Nephron (organoid): ENCODE measurements around the gene DMRTC2.
A peak's percentile ranks its signal among the peaks of the same experiment; 100 is the strongest.

Experiments
- H3K27ac Mint-ChIP-seq, 3 experiments: 2 replicates each; pipeline ENCODE4 v1.8.0; 2020; ENCODE audit warnings: mixed read lengths in 3 of 3, mild to moderate bottlenecking in 2 of 3, moderate library complexity in 1 of 3
- H3K27me3 Mint-ChIP-seq: 2 replicates; pipeline ENCODE4 v1.8.0; 2021; ENCODE audit warnings: low read depth, mild to moderate bottlenecking, moderate library complexity, mixed read lengths
- H3K36me3 Mint-ChIP-seq: 2 replicates; pipeline ENCODE4 v1.8.0; 2020; ENCODE audit warnings: low read depth, mixed read lengths
- H3K4me1 Mint-ChIP-seq: 2 replicates; pipeline ENCODE4 v1.8.0; 2020; ENCODE audit warnings: mixed read lengths
- H3K4me3 Mint-ChIP-seq, 3 experiments: 2 replicates each; pipeline ENCODE4 v1.8.0; 2020; ENCODE audit warnings: mild to moderate bottlenecking in 3 of 3, mixed read lengths in 3 of 3, moderate library complexity in 2 of 3
- H3K9me3 Mint-ChIP-seq: 2 replicates; pipeline ENCODE4 v1.8.0; 2020; ENCODE audit warnings: mixed read lengths
- TF ChIP-seq, protein P1 (sequence below), 3 experiments: fragments of 200-600 bp; sonication (generic); IDR thresholded peaks; one replicate each; pipeline ENCODE4 v1.5.0; 2021; ENCODE audit warnings: antibody characterized with exemption in 3 of 3; ENCODE audit not compliant: unreplicated experiment in 3 of 3

DMRTC2 gene

DNA sequence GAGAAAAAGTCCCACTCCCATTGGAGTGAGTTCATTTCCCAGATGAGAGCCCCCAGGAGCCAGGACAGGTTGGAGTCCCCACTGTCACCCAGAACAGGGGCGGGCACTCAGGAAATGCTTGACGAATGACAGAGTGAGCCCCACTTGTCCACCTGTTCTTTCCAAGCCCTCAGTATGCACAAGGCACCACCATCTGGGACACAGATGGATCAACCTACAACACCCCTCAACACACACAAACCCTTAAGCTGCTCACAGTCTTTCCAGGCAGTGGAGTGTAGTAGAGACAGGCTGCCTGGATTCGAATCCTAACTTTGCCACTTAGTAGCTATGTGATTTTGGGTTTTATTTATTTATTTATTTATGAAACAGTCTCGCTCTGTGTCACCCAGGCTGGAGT is 46.1 kb downstream of the DMRTC2 start:
- no peaks in the 10 kb centered on the region for H3K27me3 Mint-ChIP-seq
- TF ChIP-seq, protein P1, sequence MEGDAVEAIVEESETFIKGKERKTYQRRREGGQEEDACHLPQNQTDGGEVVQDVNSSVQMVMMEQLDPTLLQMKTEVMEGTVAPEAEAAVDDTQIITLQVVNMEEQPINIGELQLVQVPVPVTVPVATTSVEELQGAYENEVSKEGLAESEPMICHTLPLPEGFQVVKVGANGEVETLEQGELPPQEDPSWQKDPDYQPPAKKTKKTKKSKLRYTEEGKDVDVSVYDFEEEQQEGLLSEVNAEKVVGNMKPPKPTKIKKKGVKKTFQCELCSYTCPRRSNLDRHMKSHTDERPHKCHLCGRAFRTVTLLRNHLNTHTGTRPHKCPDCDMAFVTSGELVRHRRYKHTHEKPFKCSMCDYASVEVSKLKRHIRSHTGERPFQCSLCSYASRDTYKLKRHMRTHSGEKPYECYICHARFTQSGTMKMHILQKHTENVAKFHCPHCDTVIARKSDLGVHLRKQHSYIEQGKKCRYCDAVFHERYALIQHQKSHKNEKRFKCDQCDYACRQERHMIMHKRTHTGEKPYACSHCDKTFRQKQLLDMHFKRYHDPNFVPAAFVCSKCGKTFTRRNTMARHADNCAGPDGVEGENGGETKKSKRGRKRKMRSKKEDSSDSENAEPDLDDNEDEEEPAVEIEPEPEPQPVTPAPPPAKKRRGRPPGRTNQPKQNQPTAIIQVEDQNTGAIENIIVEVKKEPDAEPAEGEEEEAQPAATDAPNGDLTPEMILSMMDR (IDR thresholded peaks at IDR 0.05; ENCODE audit: unreplicated experiment in 3 of 3) = no peak
- no peaks in the 10 kb centered on the region for H3K9me3 Mint-ChIP-seq
- H3K4me1 Mint-ChIP-seq = peaks cover 5% of the 10 kb centered on the region
- no peak overlapping the region for H3K27ac Mint-ChIP-seq
- H3K4me3 Mint-ChIP-seq = no peak overlapping the region
- H3K36me3 Mint-ChIP-seq = peaks cover 16% of the 10 kb centered on the region

DNA sequence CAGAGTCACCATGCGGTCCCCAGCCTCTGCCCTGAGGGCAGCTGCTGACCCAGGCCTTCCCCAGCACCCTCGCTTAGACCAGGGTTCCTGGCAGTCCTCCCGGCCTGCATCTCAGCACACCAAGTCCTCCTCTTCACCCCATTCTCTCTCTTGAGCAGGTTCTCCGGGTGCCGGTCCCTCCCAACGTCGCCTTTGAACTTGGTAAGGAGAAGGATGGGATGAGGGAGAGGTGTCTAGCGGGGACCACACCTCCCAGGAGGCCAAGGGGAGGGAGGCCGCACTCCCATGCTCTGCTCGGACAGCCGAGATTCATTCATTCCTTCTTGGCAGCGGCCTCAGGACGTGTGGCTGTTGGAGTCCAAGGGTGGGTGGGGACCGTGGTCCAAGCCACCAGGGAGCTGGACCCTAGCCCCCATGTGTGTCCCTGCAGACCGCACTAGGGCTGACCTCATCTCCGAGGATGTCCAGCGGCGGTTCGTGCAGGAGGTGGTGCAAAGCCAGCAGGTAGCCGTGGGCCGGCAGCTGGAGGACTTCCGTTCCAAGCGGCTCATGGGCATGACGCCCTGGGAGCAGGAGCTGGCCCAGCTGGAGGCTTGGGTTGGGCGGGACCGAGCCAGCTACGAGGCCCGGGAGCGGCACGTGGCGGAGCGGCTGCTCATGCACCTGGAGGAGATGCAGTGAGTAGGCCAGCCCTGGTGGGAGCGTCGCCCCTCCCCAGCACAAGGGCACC is 47.5 kb downstream of the DMRTC2 start:
- H3K27ac Mint-ChIP-seq = no peak overlapping the region
- TF ChIP-seq, protein P1 (IDR thresholded peaks at IDR 0.05; ENCODE audit: unreplicated experiment in 3 of 3) = no peak
- no peaks in the 10 kb centered on the region for H3K9me3 Mint-ChIP-seq
- peaks cover 17% of the 10 kb centered on the region for H3K36me3 Mint-ChIP-seq
- H3K4me3 Mint-ChIP-seq = no peak overlapping the region
- no peaks in the 10 kb centered on the region for H3K4me1 Mint-ChIP-seq
- H3K27me3 Mint-ChIP-seq = no peaks in the 10 kb centered on the region

DNA sequence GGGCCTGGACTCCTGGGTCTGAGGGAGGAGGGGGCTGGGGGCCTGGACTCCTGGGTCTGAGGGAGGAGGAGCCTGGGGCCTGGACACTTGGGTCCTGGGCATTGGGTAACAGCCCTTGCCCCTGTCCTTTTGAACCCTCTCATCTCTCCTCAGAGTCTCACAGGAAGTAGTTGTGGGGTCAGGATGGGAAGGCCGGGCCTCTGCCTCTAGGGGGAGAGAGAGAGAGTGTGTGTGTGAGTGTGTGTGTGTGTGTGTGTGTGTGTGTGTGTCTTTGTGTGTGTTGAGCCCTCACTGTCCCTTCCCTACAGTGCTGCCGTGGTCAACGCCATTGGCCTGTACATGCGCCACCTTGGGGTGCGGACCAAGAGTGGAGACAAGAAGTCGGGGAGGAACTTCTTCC is 49.1 kb downstream of the DMRTC2 start:
- H3K4me3 Mint-ChIP-seq = no peak overlapping the region
- peaks cover 30% of the 10 kb centered on the region for H3K36me3 Mint-ChIP-seq
- no peaks in the 10 kb centered on the region for H3K9me3 Mint-ChIP-seq
- H3K27me3 Mint-ChIP-seq = no peaks in the 10 kb centered on the region
- no peak overlapping the region for H3K27ac Mint-ChIP-seq
- TF ChIP-seq, protein P1 (IDR thresholded peaks at IDR 0.05; ENCODE audit: unreplicated experiment in 3 of 3) = no peak
- H3K4me1 Mint-ChIP-seq = no peaks in the 10 kb centered on the region

DNA sequence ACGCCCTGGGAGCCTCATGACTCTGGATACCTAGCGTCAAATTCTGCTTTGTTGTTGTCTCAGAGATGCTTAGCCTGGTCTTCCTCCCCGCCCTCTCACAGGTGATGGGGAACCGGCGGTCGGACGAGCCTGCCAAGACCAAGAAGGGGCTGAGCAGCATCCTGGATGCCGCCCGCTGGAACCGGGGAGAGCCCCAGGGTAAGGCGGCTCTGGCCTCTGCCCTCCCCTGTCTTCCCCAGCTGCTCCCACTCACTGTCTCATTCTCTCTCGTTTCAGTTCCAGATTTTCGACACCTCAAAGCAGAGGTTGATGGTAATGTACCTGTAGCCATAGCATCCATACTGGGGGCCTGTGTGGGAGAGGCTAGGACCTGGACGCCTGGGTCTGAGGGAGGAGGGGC is 49.5 kb downstream of the DMRTC2 start:
- TF ChIP-seq, protein P1 (IDR thresholded peaks at IDR 0.05; ENCODE audit: unreplicated experiment in 3 of 3) = no peak
- no peak overlapping the region for H3K27ac Mint-ChIP-seq
- H3K36me3 Mint-ChIP-seq = peaks cover 34% of the 10 kb centered on the region
- H3K9me3 Mint-ChIP-seq = no peaks in the 10 kb centered on the region
- no peaks in the 10 kb centered on the region for H3K27me3 Mint-ChIP-seq
- no peaks in the 10 kb centered on the region for H3K4me1 Mint-ChIP-seq
- H3K4me3 Mint-ChIP-seq = no peak overlapping the region

DNA sequence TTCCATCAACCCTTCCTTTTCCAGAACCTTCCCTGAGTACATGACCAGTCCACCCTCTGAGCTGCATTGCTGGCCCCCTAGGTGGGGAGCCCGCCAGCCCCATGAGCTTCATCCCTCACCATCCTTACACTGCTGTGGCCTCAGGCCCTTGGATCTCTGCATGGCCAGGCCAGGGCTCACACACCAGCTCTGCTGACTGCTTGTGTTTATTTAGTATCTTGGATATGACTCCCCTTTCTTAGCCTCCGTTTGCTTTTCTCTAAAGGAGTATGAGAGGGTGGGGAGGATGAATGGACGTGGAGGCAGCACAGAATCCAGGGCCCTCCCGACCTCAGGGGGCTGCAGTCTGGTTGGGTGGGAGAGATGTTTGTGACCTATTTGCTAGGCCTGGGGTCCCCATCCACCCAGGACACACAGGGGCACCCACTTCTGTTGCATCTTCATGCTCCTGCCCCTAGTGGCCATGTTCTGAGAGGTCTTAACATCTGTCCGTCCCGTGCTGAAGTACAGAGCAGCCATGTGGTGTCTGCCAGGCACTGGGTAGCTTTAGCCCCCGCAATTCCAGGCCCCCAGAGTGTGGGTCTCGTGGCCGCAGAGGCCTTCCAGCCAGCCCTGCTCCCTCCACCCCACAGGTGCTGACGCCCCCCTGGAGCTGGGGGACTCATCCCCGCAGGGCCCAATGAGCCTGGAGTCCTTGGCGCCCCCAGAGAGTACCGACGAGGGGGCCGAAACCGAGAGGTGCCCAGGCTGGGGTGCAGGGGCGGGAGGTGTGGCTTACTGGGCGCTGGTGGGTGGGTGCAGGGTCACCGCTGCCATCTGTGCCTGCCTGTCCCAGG is 51.1 kb downstream of the DMRTC2 start:
- H3K4me3 Mint-ChIP-seq = no peak overlapping the region
- no peaks in the 10 kb centered on the region for H3K9me3 Mint-ChIP-seq
- peaks cover 36% of the 10 kb centered on the region for H3K36me3 Mint-ChIP-seq
- no peak overlapping the region for H3K27ac Mint-ChIP-seq
- TF ChIP-seq, protein P1 (IDR thresholded peaks at IDR 0.05; ENCODE audit: unreplicated experiment in 3 of 3) = peak; percentile 10 to 24 (median 16)
- no peaks in the 10 kb centered on the region for H3K27me3 Mint-ChIP-seq
- H3K4me1 Mint-ChIP-seq = no peaks in the 10 kb centered on the region
